Measurements from ENCODE around the gene CYP27A1.

CYP27A1 gene

GRCh38 chr2:218850796-218851195 is 68.8 kb downstream of the CYP27A1 start:
- H2AFZ ChIP-seq (ENCODE audit: low read depth, low read length, severe bottlenecking), result no peak overlapping the region
- H3K4me2 ChIP-seq (ENCODE audit: low read depth, low read length, poor library complexity, severe bottlenecking), result no peak overlapping the region
- no peaks in the 10 kb centered on the region for H3K79me2 ChIP-seq (ENCODE audit: insufficient read depth, low read length)
- no peaks in the 10 kb centered on the region for H4K20me1 ChIP-seq (ENCODE audit: low read depth, low read length)
- H3K9me3 ChIP-seq (ENCODE audit: insufficient read depth, low read length), result no peaks in the 10 kb centered on the region
- H3K36me3 ChIP-seq (ENCODE audit: low read length), result no peaks in the 10 kb centered on the region
- H3K27ac ChIP-seq (ENCODE audit: low read depth, low read length), result no peak overlapping the region
- H3K27me3 ChIP-seq (ENCODE audit: low read length), result no peaks in the 10 kb centered on the region
- H3K9ac ChIP-seq (ENCODE audit: low read length), result no peak overlapping the region
- H3K4me3 ChIP-seq (ENCODE audit: insufficient read depth, low read length, poor library complexity, severe bottlenecking), result no peak overlapping the region
- no peaks in the 10 kb centered on the region for H3F3A ChIP-seq (ENCODE audit: insufficient read depth)
- no peak for TF ChIP-seq EZH2phosphoT487 (conservative IDR thresholded peaks at IDR 0.05; ENCODE audit: low read length)
- TF ChIP-seq, protein P1, sequence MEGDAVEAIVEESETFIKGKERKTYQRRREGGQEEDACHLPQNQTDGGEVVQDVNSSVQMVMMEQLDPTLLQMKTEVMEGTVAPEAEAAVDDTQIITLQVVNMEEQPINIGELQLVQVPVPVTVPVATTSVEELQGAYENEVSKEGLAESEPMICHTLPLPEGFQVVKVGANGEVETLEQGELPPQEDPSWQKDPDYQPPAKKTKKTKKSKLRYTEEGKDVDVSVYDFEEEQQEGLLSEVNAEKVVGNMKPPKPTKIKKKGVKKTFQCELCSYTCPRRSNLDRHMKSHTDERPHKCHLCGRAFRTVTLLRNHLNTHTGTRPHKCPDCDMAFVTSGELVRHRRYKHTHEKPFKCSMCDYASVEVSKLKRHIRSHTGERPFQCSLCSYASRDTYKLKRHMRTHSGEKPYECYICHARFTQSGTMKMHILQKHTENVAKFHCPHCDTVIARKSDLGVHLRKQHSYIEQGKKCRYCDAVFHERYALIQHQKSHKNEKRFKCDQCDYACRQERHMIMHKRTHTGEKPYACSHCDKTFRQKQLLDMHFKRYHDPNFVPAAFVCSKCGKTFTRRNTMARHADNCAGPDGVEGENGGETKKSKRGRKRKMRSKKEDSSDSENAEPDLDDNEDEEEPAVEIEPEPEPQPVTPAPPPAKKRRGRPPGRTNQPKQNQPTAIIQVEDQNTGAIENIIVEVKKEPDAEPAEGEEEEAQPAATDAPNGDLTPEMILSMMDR (IDR thresholded peaks at IDR 0.05; ENCODE audit: insufficient read depth, low read length, poor library complexity, severe bottlenecking), result no peak
- no peaks in the 10 kb centered on the region for H3K9me2 ChIP-seq (replicated peaks; ENCODE audit: insufficient read depth, low read length)

DNA sequence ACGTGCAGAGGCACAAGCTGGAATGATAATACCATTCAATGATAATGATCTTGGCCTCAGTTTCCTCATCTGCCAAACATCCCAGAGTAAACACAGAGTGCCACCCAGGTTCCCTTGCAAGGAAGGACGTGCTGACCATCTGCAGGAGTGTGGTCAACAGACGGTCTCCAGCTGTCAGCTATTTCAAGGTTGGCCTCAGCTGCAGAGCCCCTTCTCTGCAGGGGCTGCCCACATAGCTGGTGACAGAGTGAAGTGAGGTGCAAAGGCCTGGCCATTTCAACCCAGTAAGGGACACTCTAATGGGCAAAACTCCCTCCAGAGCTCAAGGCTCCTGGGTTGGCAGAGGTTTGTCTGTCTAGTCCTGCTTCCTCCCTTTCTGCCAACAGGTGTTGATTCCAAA is 69.3 kb downstream of the CYP27A1 start:
- H3K36me3 ChIP-seq (ENCODE audit: low read length), result no peaks in the 10 kb centered on the region
- H3K27ac ChIP-seq (ENCODE audit: low read depth, low read length), result no peak overlapping the region
- H3K4me3 ChIP-seq (ENCODE audit: insufficient read depth, low read length, poor library complexity, severe bottlenecking), result no peak overlapping the region
- H3K79me2 ChIP-seq (ENCODE audit: insufficient read depth, low read length), result no peaks in the 10 kb centered on the region
- no peaks in the 10 kb centered on the region for H3K27me3 ChIP-seq (ENCODE audit: low read length)
- H3K9me2 ChIP-seq (replicated peaks; ENCODE audit: insufficient read depth, low read length), result no peaks in the 10 kb centered on the region
- H2AFZ ChIP-seq (ENCODE audit: low read depth, low read length, severe bottlenecking), result no peak overlapping the region
- no peak overlapping the region for H3K4me2 ChIP-seq (ENCODE audit: low read depth, low read length, poor library complexity, severe bottlenecking)
- TF ChIP-seq, protein P1 (IDR thresholded peaks at IDR 0.05; ENCODE audit: insufficient read depth, low read length, poor library complexity, severe bottlenecking), result no peak
- TF ChIP-seq EZH2phosphoT487 (conservative IDR thresholded peaks at IDR 0.05; ENCODE audit: low read length), result no peak
- no peaks in the 10 kb centered on the region for H3F3A ChIP-seq (ENCODE audit: insufficient read depth)
- H4K20me1 ChIP-seq (ENCODE audit: low read depth, low read length), result no peaks in the 10 kb centered on the region
- no peak overlapping the region for H3K9ac ChIP-seq (ENCODE audit: low read length)
- H3K9me3 ChIP-seq (ENCODE audit: insufficient read depth, low read length), result no peaks in the 10 kb centered on the region

DNA sequence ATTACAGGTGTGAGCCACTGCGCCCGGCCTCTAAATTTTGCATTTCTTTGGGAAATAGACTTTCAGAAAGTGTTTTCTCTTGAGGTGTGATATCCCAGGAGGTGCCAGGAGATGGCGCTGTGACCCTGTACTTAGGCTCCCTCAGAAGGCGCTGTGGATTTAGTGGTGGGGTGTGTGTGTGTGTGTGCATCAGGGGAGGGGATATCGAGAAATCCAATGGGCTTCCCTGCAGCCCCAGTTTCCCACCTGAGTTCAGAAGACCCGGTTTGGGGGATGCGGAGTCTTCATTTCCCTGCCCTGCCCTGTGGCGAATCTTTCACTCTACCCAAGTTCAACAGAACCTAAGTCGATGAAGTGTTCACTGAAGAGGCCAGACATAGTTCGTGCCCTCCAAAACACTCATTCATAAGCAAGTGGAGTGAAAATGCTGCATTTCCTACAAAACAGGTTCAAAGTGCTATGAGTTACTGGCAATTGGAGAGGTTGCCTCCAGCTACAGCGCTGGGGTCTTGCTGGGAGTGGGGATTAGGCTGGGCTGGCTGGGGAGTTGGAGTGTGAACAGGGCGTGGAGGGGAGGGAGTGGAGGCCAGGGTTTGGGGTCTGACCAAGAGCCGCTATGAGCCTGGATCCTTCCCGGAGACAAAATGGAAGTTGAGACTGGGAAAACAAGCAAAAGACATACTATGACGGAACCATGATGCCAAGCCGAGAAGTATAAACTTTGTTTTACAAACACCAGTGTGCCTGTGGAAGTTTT is 71.1 kb downstream of the CYP27A1 start:
- TF ChIP-seq, protein P1 (IDR thresholded peaks at IDR 0.05; ENCODE audit: insufficient read depth, low read length, poor library complexity, severe bottlenecking), result peak; percentile 77
- no peak for TF ChIP-seq EZH2phosphoT487 (conservative IDR thresholded peaks at IDR 0.05; ENCODE audit: low read length)
- H3K79me2 ChIP-seq (ENCODE audit: insufficient read depth, low read length), result no peaks in the 10 kb centered on the region
- no peaks in the 10 kb centered on the region for H3K9me3 ChIP-seq (ENCODE audit: insufficient read depth, low read length)
- H3K9me2 ChIP-seq (replicated peaks; ENCODE audit: insufficient read depth, low read length), result no peaks in the 10 kb centered on the region
- no peak overlapping the region for H3K4me2 ChIP-seq (ENCODE audit: low read depth, low read length, poor library complexity, severe bottlenecking)
- no peaks in the 10 kb centered on the region for H4K20me1 ChIP-seq (ENCODE audit: low read depth, low read length)
- H3K27me3 ChIP-seq (ENCODE audit: low read length), result no peaks in the 10 kb centered on the region
- no peaks in the 10 kb centered on the region for H3F3A ChIP-seq (ENCODE audit: insufficient read depth)
- no peaks in the 10 kb centered on the region for H3K36me3 ChIP-seq (ENCODE audit: low read length)
- H2AFZ ChIP-seq (ENCODE audit: low read depth, low read length, severe bottlenecking), result no peak overlapping the region
- H3K9ac ChIP-seq (ENCODE audit: low read length), result no peak overlapping the region
- no peak overlapping the region for H3K27ac ChIP-seq (ENCODE audit: low read depth, low read length)
- no peak overlapping the region for H3K4me3 ChIP-seq (ENCODE audit: insufficient read depth, low read length, poor library complexity, severe bottlenecking)
